Mesothelial cell of epicardium (in vitro differentiated cells): Measurements from ENCODE around the gene UCHL5. TPM values are rescaled to one million over a fixed set of nuclear protein-coding genes. Genes with fewer than 3 reads are reported as not detected.
"Not testable (repeated sequence)": the region's sequence is repeated elsewhere in the genome, so short reads cannot be mapped to it uniquely, and the experiment has no call there.

ENCODE experiments used
- DNase-seq, 2 experiments: peaks; one replicate each; pipeline ENCODE4 v3.0.0; 2021; ENCODE audit warnings: low spot score in 2 of 2; ENCODE audit not compliant: unreplicated experiment in 2 of 2
- H3K27ac Mint-ChIP-seq: 2 replicates; pipeline ENCODE4 v1.8.0; 2021; ENCODE audit warnings: mixed read lengths
- H3K27me3 Mint-ChIP-seq: 2 replicates; pipeline ENCODE4 v1.8.0; 2021; ENCODE audit warnings: low read depth, mixed read lengths
- H3K36me3 Mint-ChIP-seq: 2 replicates; pipeline ENCODE4 v1.8.0; 2021; ENCODE audit warnings: mixed read lengths
- H3K4me1 Mint-ChIP-seq: 2 replicates; pipeline ENCODE4 v1.8.0; 2021; ENCODE audit warnings: mixed read lengths
- H3K4me3 Mint-ChIP-seq: 2 replicates; pipeline ENCODE4 v1.8.0; 2021; ENCODE audit warnings: mild to moderate bottlenecking, moderate library complexity, mixed read lengths
- H3K9me3 Mint-ChIP-seq: 2 replicates; pipeline ENCODE4 v1.8.0; 2021; ENCODE audit warnings: mixed read lengths
- CTCF ChIP-seq: fragments of 200-600 bp; sonication (generic); IDR thresholded peaks from one replicate; pipeline ENCODE4 v1.5.0; 2021; ENCODE audit warnings: antibody characterized with exemption; ENCODE audit not compliant: unreplicated experiment
- total RNA-seq: library from RNA; stranded (reverse); gene quantifications from 3 replicates; pipeline ENCODE4 v1.2.1, GENCODE V29; 2021

Gene UCHL5
- total RNA-seq, 1 donor from 2014 or later, result 29.7 TPM

- H3K9me3 Mint-ChIP-seq, result peaks cover 30% of the 10 kb centered on the region
- H3K36me3 Mint-ChIP-seq, result peaks cover 35% of the 10 kb centered on the region
- no peak for DNase-seq
- H3K4me3 Mint-ChIP-seq, result no peak overlapping the region
- no peak overlapping the region for H3K27ac Mint-ChIP-seq
- H3K27me3 Mint-ChIP-seq, result no peaks in the 10 kb centered on the region
- no peak for TF ChIP-seq CTCF
- H3K4me1 Mint-ChIP-seq, result no peaks in the 10 kb centered on the region
These were observed 65.0 kb downstream of the UCHL5 start for GRCh38 chr1:192994141-192994540.

- H3K36me3 Mint-ChIP-seq, result peaks cover 30% of the 10 kb centered on the region
- no peak overlapping the region for H3K27ac Mint-ChIP-seq
- no peaks in the 10 kb centered on the region for H3K4me1 Mint-ChIP-seq
- H3K4me3 Mint-ChIP-seq, result no peak overlapping the region
- TF ChIP-seq CTCF, result no peak
- DNase-seq, result no peak
- H3K9me3 Mint-ChIP-seq, result peaks cover 24% of the 10 kb centered on the region
- no peaks in the 10 kb centered on the region for H3K27me3 Mint-ChIP-seq
These were observed 65.6 kb downstream of the UCHL5 start for GRCh38 chr1:192993426-192994085.

GRCh38 chr1:192986748-192987334 lies 72.3 kb downstream of the UCHL5 start:
- H3K9me3 Mint-ChIP-seq, H3K4me3 Mint-ChIP-seq, H3K27ac Mint-ChIP-seq, H3K36me3 Mint-ChIP-seq, H3K4me1 Mint-ChIP-seq, DNase-seq, H3K27me3 Mint-ChIP-seq: not testable (repeated sequence)

GRCh38 chr1:192986110-192986747 lies 72.9 kb downstream of the UCHL5 start:
- Mint-ChIP-seq H3K9me3 (peaks cover 4% of the 10 kb centered on the region), H3K27ac (no peak overlapping the region), H3K4me1 (no peaks in the 10 kb centered on the region), H3K27me3 (no peaks in the 10 kb centered on the region), H3K36me3 (peaks cover 4% of the 10 kb centered on the region), H3K4me3 (no peak overlapping the region)
- TF ChIP-seq CTCF, result no peak
- DNase-seq, result no peak

DNA sequence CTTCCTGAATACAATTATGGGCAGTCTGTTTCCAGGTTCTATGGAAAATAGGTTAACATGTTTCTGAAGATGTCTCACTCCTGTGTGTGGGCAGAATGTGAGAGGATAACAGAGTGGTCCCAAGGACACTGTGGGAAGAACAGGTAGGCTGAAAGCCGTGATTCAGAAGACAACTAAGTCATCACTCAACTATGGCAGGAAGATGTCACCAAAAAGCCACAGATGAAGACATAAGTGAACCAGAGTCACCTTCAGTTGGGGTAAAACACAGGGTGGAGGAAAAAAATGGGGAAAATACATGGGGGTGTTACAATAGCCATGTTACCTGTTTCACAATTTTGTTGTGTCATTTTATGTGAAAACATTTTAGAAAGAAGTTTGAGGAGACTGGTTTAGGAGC lies 75.1 kb downstream of the UCHL5 start:
- Mint-ChIP-seq H3K27ac (no peak overlapping the region), H3K4me3 (no peak overlapping the region), H3K4me1 (no peaks in the 10 kb centered on the region), H3K27me3 (no peaks in the 10 kb centered on the region), H3K36me3 (peaks cover 7% of the 10 kb centered on the region), H3K9me3 (peaks cover 4% of the 10 kb centered on the region)
- no peak for TF ChIP-seq CTCF
- DNase-seq, result no peak

DNA sequence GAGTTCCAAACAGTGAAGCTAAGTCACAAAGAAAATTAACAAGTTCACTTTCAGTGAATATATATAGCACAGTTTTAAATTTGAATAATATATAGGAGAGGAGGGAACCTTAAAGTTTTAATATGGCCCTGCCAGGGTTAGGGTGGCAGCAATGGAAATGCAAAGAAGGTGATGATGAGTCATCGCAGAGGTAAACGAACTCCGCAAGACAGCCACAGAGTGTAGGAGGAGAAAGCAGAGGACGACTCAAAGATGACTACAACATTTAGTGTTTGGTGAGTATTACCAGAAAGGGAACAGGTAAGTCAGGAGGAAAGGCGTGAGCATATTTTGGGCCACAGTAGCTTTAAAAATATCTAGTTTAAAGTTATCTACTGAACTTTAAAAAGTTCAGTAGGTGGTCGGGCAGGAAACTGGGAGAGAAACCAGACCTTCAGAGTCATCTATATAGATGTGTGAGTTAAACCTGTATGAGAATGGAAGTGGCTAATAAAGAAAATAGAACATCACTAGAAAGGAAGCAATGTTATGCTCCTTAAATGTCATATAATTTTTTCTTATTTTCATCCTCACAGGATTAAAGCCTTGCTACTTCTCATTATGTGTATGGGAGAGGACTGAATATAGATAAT lies 75.7 kb downstream of the UCHL5 start:
- H3K9me3 Mint-ChIP-seq, result peaks cover 4% of the 10 kb centered on the region
- TF ChIP-seq CTCF, result no peak
- H3K36me3 Mint-ChIP-seq, result peaks cover 7% of the 10 kb centered on the region
- no peaks in the 10 kb centered on the region for H3K4me1 Mint-ChIP-seq
- H3K27me3 Mint-ChIP-seq, result no peaks in the 10 kb centered on the region
- no peak overlapping the region for H3K27ac Mint-ChIP-seq
- no peak for DNase-seq
- H3K4me3 Mint-ChIP-seq, result no peak overlapping the region
